ENCODE measurements around the gene GID4. TPM values are rescaled to one million over a fixed set of nuclear protein-coding genes. Genes with fewer than 3 reads are reported as not detected.

GID4 gene
- total RNA-seq, 2 donors from 2014 or later = 3.6 to 20.4 TPM

- H3K36me3 ChIP-seq (replicated peaks in 1 of 2; ENCODE audit: insufficient read depth in 1 of 2, low read depth in 2 of 2) = no peaks in the 10 kb centered on the region
- no peak for DNase-seq
- H3K4me1 ChIP-seq = peaks cover 42% of the 10 kb centered on the region
- no peaks in the 10 kb centered on the region for H3K27me3 ChIP-seq
- intact Hi-C loops (cut with DNase I) = no loop called here
- no peaks in the 10 kb centered on the region for H3K9me3 ChIP-seq
- no peak overlapping the region for H3K27ac ChIP-seq
- H3K4me3 ChIP-seq = no peak overlapping the region
- WGBS, 2 donors = 46 to 56% methylated on average over 8 of the region's 8 CpGs
- TF ChIP-seq POLR2A (IDR thresholded peaks at IDR 0.05) (no peak), CTCF (IDR thresholded peaks at IDR 0.05) (no peak)
- no peak for ATAC-seq
Observed at GRCh38 chr17:18042983-18043382, 3.8 kb downstream of the GID4 start.

DNA sequence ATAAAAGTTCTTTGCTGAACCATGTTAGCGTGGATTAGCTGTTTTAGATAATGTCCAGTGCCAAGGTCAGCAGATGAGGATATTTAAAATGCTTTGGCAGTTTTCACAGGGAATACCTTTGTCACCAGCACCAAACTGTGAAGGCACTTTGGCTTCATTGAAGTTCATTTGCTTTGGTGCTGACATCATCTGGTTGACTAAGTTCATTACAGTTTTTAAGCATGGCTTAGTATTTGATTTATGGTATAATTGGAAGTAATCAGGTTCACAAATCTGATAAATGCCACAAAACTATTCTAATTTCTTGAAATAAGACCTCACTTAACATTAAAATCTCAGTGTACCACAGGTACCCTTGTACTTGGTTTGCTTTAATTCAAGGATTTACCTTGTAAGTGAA lies 4.3 kb downstream of the GID4 start:
- intact Hi-C loops (cut with DNase I) = no loop called here
- H3K27ac ChIP-seq = no peak overlapping the region
- TF ChIP-seq POLR2A (IDR thresholded peaks at IDR 0.05) = no peak
- TF ChIP-seq CTCF (IDR thresholded peaks at IDR 0.05) = peak in 5 of 7 experiments; percentile 11 to 41 (median 22)
- WGBS, 2 donors = 6 to 17% methylated on average over 1 of the region's 1 CpG
- H3K9me3 ChIP-seq = no peaks in the 10 kb centered on the region
- peaks cover 37% of the 10 kb centered on the region for H3K4me1 ChIP-seq
- ATAC-seq (no peak), DNase-seq (no peak)
- H3K4me3 ChIP-seq = no peak overlapping the region
- no peaks in the 10 kb centered on the region for H3K36me3 ChIP-seq (replicated peaks in 1 of 2; ENCODE audit: insufficient read depth in 1 of 2, low read depth in 2 of 2)
- no peaks in the 10 kb centered on the region for H3K27me3 ChIP-seq

DNA sequence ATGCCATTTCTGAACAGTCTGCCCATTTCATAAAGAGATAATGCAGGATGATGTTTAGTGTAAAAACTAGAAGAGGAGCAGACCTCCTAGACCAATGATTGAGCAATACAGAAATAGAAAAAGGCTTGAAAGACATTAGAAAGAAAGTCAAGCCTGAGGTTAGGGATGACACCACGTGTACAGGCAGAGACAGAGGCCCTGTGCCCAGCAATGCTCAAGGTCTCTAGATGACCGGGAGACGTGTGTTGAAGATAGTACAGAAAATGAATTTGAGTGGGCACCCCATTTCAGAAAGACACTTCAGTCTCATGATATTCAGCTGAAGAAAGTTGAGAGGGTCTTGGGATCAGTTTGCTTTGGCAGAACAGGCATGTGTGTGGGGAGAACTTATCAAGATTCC lies 5.4 kb downstream of the GID4 start:
- Histone ChIP-seq H3K27me3 (no peaks in the 10 kb centered on the region), H3K9me3 (no peaks in the 10 kb centered on the region), H3K4me3 (no peak overlapping the region), H3K36me3 (replicated peaks in 1 of 2; ENCODE audit: insufficient read depth in 1 of 2, low read depth in 2 of 2) (no peaks in the 10 kb centered on the region), H3K27ac (no peak overlapping the region), H3K4me1 (peaks cover 36% of the 10 kb centered on the region)
- intact Hi-C loops (cut with DNase I) = no loop called here
- WGBS, 2 donors = 64 to 82% methylated on average over 3 of the region's 3 CpGs
- TF ChIP-seq POLR2A (IDR thresholded peaks at IDR 0.05) (no peak), CTCF (IDR thresholded peaks at IDR 0.05) (no peak)
- no peak for DNase-seq
- ATAC-seq = no peak

DNA sequence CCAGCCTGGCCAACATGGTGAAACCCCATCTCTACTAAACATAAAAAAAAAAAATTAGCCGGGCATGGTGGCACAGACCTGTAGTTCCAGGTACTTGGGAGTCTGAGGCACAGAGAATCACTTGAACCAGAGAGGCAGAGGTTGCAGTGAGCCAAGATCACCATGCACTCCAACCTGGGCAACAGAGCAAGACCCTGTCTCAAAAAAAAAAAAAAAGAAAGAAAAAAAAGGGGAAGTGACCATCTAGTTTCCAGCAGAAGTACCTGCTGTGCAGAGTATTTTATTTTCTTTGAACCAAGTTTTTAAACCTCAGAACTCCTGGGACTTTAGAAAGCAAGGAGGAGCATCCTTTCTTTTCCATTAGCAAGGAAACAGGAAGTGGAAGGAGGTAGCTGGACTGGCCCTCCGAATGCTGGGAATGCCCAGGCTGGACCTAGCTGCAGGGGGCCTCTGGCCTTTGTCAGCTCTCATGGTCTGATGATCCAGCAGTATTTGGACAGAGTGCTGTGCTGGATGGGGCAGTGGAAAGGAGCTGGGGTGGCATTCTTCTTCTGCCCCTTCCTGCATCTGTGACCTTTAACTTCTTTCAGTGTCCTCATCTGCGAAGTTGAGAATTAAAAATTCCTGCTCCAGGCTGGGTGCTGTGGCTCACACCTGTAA lies 6.6 kb downstream of the GID4 start:
- Histone ChIP-seq H3K36me3 (replicated peaks in 1 of 2; ENCODE audit: insufficient read depth in 1 of 2, low read depth in 2 of 2) (no peaks in the 10 kb centered on the region), H3K4me1 (peaks cover 27% of the 10 kb centered on the region), H3K27ac (no peak overlapping the region), H3K9me3 (no peaks in the 10 kb centered on the region), H3K27me3 (no peaks in the 10 kb centered on the region), H3K4me3 (no peak overlapping the region)
- no peak for TF ChIP-seq POLR2A (IDR thresholded peaks at IDR 0.05)
- DNase-seq (no peak), ATAC-seq (no peak)
- WGBS, 2 donors = 85 to 94% methylated on average over 3 of the region's 3 CpGs
- intact Hi-C loops (cut with DNase I) = no loop called here

- no peaks in the 10 kb centered on the region for H3K9me3 ChIP-seq
- H3K4me1 ChIP-seq = no peaks in the 10 kb centered on the region
- H3K27me3 ChIP-seq = no peaks in the 10 kb centered on the region
- 95 to 98% methylated on average over 6 of the region's 6 CpGs for WGBS, 2 donors
- H3K27ac ChIP-seq = no peak overlapping the region
- H3K4me3 ChIP-seq = no peak overlapping the region
- ATAC-seq (no peak), DNase-seq (no peak)
- intact Hi-C loops (cut with DNase I) = no loop called here
- H3K36me3 ChIP-seq (replicated peaks in 1 of 2; ENCODE audit: insufficient read depth in 1 of 2, low read depth in 2 of 2) = peaks cover 0 to 8% of the 10 kb centered on the region in 2 donors
- TF ChIP-seq POLR2A (IDR thresholded peaks at IDR 0.05) (no peak), CTCF (IDR thresholded peaks at IDR 0.05) (no peak)
Observed at GRCh38 chr17:18055597-18055996, 16.4 kb downstream of the GID4 start.

Data from body of pancreas (tissue), 4 donors.